Hindlimb muscle (tissue), 1 donor: ENCODE results near the gene DYNLL2. TPM values are rescaled to one million over a fixed set of nuclear protein-coding genes. Genes with fewer than 3 reads are reported as not detected.
"Not testable (repeated sequence)": the region's sequence is repeated elsewhere in the genome, so short reads cannot be mapped to it uniquely, and the experiment has no call there.

ENCODE experiments used
- DNase-seq: peaks from one replicate; pipeline ENCODE4 v3.0.0-alpha.2; 2013
- polyA plus RNA-seq: library from polyadenylated mRNA; unstranded; fragments of 120-200 nt; gene quantifications from one replicate; pipeline ENCODE4 v1.2.1, GENCODE V29; 2013; ENCODE audit not compliant: insufficient read length

The DYNLL2 gene
- polyA plus RNA-seq, 1 donor: 42.2 TPM

DNA sequence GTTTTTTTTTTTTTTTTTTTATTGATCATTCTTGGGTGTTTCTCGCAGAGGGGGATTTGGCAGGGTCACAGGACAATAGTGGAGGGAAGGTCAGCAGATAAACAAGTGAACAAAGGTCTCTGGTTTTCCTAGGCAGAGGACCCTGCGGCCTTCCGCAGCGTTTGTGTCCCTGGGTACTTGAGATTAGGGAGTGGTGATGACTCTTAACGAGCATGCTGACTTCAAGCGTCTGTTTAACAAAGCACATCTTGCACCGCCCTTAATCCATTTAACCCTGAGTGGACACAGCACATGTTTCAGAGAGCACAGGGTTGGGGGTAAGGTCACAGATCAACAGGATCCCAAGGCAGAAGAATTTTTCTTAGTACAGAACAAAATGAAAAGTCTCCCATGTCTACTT, 10.0 kb upstream of the DYNLL2 start:
- DNase-seq: not testable (repeated sequence)

DNA sequence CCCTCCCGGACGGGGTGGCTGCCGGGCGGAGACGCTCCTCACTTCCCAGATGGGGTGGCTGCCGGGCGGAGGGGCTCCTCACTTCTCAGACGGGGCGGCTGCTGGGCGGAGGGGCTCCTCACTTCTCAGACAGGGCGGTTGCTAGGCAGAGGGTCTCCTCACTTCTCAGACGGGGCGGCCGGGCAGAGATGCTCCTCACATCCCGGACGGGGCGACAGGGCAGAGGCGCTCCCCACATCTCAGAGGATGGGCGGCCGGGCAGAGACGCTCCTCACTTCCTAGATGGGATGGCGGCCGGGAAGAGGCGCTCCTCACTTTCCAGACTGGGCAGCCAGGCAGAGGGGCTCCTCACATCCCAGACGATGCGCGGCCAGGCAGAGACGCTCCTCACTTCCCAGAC, 8.8 kb upstream of the DYNLL2 start:
- not testable (repeated sequence) for DNase-seq

DNA sequence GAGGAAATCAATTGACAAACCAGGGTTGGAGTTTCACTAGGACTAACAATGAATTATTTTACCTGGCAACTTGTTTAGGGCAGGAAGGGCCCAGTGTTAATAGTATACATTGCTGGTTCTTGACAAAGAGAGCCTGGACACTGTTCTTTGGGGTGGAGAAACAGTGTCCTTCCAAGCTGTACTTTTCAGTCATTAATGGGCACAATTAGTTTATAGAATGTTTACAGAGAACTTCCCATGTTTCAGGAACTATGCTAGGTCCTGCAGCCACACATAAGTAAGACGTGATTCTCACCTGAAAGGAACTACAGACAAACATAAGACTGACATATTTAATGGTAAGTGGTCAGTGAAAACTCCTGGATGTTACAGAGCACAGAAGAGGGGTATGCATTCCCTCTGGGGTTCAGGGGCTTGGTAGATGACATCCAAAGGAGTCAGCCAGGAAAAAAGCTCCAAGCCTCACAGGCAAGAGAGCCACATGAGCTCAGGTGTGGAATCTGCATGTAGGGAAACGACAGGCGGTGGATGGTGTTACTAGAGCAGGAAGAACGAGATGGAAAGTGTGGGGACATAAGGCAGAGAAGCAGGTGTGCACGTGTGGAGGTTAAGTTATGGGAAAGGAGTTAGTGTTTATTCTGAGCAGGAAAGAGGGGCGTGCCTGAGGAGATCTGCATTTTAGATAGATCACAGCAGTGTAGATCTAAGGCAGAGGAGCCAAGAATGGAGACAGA, 3.8 kb upstream of the DYNLL2 start:
- DNase-seq: no peak

DNA sequence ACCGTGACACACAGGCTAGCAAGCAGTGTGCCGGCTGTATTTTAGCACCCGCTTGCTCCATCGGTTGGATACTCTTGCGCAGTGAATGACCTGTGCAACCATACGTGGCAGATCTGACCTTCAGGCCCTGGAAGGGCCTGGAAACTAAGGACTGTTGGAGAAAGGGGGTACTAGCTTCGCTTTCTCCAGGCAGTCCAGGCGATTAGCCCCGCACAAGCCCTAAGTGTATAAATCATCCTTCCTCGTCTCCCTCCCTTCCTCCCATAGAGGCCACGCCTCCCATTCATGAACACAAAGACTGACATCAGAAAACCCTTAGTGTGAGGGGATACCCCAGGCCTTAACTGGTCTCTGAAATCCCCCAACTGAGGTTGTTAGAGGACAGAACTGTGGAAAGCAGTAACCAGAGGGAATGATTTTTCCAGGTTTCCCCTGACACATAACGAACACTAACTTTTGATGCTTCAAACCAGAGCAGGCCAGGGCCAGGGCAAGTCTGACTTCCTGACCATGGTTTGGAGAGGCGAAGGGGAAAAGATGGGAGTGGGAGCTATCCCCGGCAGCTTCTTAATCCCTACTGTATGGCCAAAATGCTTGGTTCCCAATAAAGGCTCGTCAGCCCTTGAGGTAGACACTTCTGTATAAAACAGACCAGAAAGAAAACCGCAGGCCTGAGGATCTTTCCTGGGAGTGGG, 1.4 kb upstream of the DYNLL2 start:
- DNase-seq: no peak

DNA sequence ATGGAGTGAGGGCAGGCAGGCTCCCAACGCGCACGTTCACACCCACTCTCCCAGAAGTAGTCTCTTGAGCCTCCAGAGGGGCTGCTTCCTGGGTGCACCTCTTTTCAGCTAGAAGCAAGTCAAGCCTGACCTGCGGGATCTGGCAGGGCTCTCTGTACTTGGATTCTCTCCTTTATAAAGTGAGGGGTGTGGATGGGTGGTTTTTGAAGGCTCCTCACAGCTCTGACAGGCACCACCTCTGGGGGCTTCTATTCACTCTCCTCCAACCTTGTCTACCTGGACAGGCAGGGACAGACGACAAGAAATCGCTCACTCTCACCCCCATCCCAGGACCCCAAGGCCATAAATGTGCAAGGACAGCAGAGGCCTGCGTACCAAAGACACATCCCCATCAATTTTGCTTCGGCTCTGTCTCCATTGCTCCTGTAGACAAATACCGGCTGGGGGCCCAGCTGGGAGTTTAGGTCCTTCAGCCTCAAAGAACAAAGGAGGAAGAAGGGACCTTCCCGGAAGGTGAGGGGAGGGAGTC, 814 bp upstream of the DYNLL2 start:
- DNase-seq: no peak

DNA sequence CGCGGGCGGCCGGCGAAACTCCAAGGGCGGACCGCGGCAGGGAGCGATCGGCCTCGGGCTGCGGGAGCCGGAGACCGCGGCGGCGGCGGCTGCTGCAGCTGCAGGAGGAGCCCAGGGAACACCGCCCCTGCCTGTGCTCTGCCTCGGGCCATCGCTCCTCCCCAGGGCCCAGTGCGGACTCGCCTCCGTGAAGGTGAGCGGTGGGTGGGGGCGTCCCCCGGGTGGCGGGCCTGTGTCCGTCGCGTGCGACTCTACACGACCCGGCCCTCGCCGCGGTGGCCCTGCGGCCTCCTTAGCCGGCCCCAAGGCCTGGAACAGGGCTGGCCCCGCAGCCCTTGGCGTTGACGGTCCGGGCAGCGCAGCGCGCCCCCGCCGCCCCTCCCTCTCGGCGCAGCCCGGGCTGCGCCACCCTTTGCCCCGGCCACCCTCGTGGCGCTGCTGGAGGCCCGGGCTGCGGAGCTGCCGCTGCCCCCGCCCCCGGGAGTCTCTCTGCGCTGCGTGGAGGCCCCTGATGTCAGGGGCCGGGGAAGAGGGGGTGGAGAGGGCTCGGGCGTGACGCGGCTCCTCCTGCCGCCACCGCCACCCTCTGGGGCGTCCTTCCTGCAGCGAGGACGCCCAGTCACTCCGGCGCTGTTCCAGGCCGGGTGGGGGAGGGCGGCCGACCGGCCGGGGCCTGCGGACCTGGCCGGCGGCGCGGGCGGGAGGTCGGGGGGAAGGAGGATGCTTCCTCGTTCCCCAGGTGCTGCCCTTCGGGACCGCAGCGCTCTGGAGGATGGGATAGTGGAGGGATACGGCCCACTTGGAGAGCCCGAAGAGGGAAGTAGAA, 485 bp downstream of the DYNLL2 start:
- DNase-seq: peak; percentile 59

DNA sequence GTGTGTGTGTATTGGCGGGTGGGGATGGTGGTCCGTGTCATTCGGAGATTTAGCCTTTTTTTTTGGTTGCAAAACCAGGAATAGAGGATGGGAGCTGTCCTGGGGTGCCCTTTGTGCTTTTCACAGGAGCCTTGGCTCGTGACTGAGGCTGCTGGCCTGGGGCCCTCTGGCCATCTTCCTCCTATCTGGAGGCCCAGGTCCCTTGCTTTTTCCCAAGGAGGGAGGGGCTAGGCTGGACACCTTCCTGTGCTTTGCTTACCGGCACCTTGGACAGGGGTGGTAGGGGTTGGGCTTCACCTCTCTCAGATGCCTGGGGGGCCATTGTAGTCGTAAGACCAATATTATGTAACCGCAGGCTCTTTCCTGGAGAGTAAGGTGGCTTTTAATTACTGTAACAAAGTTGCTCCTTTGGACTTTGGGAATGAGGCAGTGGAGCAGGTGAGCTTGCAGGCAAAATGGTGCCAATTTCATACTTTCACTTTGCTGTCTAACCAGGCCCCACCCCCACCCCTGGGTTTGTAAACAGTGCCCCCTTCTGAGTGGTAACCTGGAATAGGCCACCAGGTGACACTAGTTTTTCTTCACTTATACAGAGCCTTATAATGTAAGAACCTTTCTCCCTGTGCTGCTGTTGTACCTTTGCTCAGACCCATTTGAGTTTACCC, 1.2 kb downstream of the DYNLL2 start:
- no peak for DNase-seq

DNA sequence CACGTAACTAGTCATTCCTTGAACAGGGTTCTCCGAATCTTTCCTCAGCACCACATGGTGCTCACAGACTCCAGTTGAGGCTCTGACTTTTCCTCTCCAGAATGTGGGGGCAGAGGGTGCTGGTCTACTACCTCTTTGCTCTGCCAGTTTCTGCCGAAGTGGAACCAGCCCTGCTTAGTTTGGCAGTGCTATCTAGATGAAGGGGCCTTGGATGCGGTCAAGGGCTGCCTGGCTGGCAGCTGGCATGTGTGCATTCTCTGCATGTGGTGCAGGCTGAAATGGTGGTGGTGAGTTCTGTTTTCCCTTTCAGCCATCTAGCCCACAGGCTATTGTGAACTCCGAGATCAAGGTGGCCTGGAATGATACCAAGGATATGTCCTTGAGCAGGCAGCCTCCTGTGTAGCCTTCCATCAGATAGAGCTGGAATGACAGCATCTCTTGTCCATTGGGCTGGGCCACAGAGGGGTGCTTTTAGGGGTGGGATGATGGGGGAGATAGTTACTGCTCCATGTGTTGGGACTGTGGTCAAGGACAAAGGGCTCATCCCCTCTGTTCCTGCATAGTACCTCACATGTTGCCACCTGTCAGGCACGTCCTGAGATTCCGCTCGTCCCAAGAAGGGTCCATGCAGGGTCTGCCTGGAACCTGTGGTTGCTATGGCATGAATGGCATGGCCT, 2.0 kb downstream of the DYNLL2 start:
- DNase-seq: no peak

DNA sequence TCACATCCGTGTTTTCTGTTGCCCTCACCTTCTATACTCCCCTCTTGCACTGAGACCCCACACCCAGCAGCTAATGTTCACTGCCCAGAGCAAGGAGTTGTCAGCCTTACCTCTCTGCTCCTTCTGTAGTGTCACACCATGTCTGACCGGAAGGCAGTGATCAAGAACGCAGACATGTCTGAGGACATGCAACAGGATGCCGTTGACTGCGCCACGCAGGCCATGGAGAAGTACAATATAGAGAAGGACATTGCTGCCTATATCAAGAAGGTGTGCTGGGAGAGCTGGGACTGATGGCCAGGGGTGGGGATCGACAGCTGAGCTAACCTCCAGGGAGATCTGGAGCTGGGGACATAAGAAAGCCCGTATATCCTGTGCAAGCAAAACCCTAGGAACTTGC, 3.7 kb downstream of the DYNLL2 start:
- DNase-seq: no peak

DNA sequence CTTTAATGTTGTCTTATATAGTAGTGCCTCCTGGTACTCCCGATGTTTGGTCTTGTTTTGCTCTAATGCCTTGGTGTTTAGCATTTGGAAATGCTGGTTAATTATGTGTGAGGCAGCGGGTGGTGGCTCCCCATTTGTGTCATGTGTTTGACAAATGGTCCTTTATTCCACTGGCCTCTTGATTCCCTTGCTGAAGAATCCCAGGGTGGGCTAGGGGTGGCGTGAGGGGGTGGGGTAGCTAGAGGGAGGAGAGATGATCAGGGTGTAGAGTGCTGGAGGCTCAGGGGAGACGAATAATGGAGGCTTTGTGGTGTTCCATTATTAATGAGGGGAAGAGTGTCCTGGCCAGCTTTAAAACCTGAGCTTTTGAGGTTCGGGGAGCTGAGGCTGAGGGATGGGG, 5.4 kb downstream of the DYNLL2 start:
- no peak for DNase-seq

DNA sequence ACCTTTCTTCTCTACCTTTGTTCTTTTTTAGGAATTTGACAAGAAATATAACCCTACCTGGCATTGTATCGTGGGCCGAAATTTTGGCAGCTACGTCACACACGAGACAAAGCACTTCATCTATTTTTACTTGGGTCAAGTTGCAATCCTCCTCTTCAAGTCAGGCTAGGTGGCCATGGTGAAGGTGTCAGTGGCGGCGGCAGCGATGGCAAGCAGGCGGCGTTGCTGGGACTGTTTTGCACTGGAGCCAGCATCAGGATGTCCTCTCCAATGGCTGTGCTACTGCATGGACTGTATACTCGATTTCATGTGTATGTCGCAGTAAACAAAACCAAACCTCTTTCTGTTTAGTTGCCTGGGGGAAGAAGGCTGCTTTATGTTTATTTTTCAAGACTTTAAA, 5.9 kb downstream of the DYNLL2 start:
- DNase-seq: no peak

DNA sequence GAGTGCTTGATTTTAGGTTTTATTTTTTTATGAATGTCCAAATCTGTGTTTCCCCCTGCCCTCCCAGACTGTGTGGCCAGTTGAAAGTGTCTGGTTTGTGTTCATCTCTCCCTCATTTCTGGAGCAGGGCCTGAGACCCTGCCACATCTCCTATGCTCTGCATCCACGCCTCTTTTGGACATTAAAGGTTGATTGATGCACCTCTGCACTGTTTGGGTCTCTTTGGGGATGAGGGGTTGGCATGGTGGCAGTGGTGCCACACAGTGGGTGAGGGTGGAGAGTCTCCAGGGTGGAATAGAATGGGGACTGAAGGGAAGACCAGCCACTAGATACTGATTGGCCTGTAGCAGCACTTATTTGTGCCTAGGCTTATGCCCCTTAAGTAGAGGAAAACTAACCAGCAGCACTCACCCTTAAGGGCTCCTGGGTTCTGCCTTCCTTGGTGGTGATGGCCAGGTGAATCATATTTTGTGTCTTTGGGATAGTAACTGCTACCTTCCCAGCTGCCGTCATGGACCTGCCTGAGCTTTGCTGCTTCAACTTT, 7.9 kb downstream of the DYNLL2 start:
- DNase-seq: no peak

DNA sequence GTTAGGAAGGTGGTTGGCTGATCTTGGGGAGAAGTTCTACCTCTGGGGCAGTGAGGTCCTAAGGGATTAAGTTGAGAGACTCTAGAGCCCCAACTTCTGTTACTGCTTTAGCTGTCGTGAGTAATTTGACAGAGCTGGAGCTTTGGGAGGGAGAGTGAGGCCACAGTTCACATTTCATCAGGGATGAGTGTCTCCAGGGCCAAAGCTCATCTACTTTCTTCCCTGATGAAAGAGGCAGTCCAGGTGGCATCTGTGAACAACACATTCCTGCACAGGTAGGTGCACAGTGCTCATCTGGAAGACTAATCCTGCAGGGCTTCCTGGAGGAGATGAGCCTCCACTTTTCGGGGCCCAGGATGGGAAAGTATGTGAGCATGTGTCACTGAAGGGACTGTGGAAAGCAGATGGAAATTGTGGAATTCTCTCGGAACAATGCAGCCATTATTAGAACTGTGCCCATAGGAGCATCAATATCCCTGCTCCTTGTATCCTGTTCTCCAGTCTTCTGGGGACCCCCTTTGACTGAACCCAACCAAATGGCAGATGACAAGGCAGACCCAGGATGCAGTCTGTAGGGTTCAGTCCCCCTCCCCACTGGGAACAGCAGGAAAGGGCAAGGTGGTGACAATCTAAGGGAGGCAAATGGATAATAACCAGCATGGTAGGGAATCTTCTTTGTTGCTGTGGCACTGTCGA, 9.0 kb downstream of the DYNLL2 start:
- DNase-seq: no peak

DNA sequence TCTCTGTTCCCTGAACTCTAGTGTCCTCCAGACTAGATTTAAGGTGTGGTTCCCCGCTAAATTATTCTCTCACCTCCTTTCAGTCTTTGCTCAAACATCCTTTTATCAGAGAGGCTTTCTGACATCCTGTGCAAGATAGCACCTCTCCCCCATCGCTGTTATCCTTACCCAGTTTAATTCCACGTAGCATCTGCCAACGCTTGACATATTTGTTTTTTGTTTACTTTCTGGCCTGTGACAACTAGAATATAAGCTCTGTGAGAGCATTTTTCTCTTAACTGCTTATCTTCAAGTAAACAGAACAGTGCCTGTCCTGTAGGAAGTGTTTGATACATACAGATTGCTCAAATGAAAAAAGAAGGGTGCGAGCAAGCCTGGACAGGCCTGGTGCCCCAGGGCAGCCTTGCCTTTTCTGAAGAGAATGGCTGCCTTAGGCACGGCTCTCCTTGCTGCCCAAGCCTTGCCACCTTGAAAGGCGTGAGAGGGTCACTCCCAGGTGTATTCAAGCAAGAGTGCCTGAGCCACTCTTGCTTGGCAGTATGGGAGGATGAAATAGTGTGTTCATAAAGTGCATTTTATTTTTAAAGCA, 9.7 kb downstream of the DYNLL2 start:
- DNase-seq: no peak

DNA sequence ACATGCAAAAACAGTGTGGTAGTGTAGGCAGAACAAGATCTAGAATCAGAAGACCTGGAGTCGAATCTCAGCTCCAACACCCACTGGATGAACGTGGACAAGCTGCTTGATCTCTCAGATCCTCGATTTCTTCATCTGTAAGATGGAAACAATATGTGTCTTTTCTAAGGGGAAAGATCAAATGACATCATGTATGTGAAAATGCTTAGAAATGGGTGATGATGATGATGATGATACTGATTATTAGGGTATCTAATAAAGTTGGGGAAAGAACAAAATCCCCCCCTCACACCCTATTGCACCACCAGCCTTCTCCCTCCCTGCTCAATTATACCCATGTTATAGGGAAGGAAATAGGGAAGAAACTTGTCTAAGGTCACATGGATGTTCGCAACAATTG, 10.9 kb downstream of the DYNLL2 start:
- no peak for DNase-seq

DNA sequence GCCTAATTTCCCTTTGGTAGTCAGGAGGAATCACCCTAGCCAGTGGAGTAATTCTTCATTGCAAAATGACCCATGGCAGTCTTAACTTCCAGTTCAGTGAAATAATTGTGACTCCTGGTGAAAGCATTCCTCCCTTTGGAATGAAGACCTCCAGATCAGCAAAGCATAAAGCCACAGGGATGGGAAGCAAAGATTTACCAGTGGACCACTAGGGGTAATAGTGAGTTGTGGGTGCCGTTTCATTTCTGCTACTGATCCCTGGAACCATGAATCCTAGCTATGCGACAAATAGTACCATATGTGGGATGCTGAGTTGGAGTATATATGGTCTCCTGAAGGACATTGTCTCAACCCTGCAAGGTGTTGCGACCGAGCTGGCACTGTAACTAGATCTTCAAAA, 13.7 kb downstream of the DYNLL2 start:
- DNase-seq: no peak

DNA sequence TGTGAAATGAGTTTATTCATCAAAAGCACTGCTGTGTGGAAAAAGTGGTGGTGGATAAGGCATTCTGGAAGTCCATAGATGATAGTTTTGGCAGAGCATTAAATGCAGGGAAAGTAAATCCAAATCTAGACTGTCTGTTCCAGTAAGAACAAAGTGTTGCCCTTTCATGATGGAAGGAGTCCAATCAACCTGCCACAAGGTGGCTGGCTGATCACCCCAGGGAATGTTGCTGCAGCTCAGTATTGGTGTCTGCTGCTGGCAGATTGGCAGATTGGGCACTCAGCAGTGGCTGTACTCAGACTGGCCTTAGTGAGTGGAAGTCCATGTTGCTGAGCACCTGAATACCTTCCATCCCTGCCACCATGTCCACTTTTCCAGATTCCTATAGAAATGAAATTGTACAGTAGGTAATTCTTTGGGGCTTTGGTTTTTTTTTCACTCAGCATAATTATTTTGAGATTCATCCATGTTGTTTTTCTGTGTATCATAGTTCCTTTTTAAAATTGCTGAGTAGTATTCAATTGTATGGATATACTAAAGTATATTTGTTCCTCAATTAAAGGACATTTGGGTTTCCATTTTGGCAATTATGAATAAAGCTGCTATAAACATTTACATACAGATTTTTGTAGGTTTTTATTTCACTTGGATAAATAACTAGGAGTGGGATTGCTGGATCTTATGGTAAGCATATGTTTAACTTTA, 14.3 kb downstream of the DYNLL2 start:
- DNase-seq: no peak

DNA sequence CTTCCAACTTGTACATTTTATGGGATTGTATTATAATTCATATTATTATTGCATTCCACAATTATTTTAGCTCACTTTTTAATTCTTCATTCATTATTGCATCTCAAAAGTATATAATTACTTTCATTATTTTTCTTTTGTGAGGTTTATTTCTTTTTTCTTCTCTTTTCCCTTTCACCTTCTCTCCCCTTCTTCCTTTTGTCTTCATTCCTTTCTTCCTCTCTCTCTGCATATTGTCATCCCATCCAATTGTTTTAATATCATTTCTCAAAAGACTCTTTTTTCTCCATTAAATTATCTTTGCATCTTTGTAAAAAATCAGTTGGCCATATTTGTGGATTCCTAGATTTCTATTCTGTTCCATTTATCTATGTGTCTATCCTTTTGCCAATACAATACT, 17.3 kb downstream of the DYNLL2 start:
- DNase-seq: no peak

DNA sequence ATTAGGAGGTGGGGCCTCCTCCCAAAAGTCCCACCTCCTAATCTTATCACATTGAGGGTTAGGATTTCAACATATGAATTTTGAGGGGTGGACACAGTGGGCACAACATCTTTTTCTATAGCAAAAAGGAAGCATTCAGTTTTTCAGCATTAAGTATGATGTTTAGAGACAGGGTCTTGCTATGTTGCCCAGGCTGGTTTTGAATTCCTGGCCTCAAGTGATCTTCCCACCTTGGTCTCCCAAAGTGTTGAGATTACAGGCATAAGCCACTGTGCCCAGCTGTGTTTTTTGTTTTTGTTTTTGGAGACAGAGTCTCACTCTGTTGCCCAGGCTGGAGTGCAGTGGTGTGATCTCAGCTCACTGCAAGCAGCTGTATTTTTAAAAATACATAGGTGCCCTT, 18.7 kb downstream of the DYNLL2 start:
- DNase-seq: not testable (repeated sequence)

DNA sequence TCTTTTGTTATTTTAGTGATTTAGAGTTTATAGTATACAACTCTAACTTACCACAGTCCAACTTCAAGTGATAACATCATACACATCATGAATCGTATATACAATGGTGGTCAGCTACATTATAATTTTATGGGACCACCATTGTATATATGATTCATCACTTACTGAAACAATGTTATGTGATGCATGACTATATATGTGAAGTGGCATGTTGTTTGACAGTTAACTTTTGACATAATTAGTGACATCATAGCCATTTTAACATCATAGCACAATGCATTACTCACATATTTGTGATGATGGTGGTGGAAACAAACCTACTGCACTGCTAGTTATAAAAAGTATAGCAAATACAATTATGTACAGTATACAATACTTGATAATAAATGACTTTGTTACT, 21.9 kb downstream of the DYNLL2 start:
- no peak for DNase-seq
